ENCODE measurements around the gene CFAP251.

GRCh38 chr12:122031342-122032216 lies 113.2 kb downstream of the CFAP251 start:
- TF ChIP-seq CTCF (IDR thresholded peaks at IDR 0.05), result peak; percentile 58 to 87 (median 67)
- no peak for TF ChIP-seq POLR2A (IDR thresholded peaks at IDR 0.05; ENCODE audit: low read depth)
- no peak for TF ChIP-seq POLR2AphosphoS5 (IDR thresholded peaks at IDR 0.05)
- TF ChIP-seq EP300 (IDR thresholded peaks at IDR 0.05), result no peak
